HepG2 (cell line): Measurements from ENCODE around the gene C2CD2. TPM values are rescaled to one million over a fixed set of nuclear protein-coding genes. Genes with fewer than 3 reads are reported as not detected.

ENCODE experiments used
- ATAC-seq: fragments of 200-7000 bp; cut with Tn5 transposase; 3 replicates; pipeline ENCODE4 v1.9.1; 2020; ENCODE audit warnings: mild to moderate bottlenecking, moderate library complexity
- BruUV-seq: library from RNA; stranded (reverse); fragments of 400-500 nt; replicated peaks from 2 replicates; lab custom pipeline; 2021; lab: Mats Ljungman, UMichigan
- CTCF ChIA-PET: fragments of 300-600 bp; formaldehyde crosslinking; extraction: SDS; loops from one replicate; lab custom pipeline; 2021; ENCODE audit warnings: low total read pairs, inconsistent platforms, low intra/inter-chr PET ratio; lab: Yijun Ruan, JAX
- POLR2A ChIA-PET: fragments of 350-600 bp; sonication (Branson Sonifier 250); formaldehyde crosslinking; loops from one replicate; lab custom pipeline; 2020; ENCODE audit warnings: antibody characterized with exemption, inconsistent platforms; lab: Yijun Ruan, JAX
- DNase-seq: peaks from one replicate; pipeline ENCODE4 v3.0.0-alpha.2; 2015; ENCODE audit warnings: low spot score
- FAIRE-seq: peaks from 3 replicates; lab custom pipeline; 2011; peaks lifted over from hg19 to GRCh38; lab: Jason Lieb, UNC
- H2AFZ ChIP-seq: one replicate; pipeline ENCODE4 v1.6.1; 2011; ENCODE audit warnings: low read length, inconsistent platforms
- H3K27ac ChIP-seq: fragments of 300-600 bp; 3 replicates; pipeline ENCODE4 v1.8.0; 2011; ENCODE audit warnings: mixed run types, mild to moderate bottlenecking, mixed read lengths, low read length, inconsistent platforms; ENCODE audit not compliant: insufficient read depth; ENCODE audit errors: extremely low read length
- H3K27me3 ChIP-seq, 2 experiments: fragments of 200-600 bp in 1 of 2; 2 replicates in 1 of 2; 3 replicates in 1 of 2; pipeline versions ENCODE4 v1.6.0 to v1.8.0; 2011; ENCODE audit warnings: low read length in 2 of 2, mild to moderate bottlenecking in 2 of 2, moderate library complexity in 2 of 2, inconsistent platforms in 1 of 2; ENCODE audit not compliant: insufficient read depth in 2 of 2, control insufficient read depth in 1 of 2
- H3K36me3 ChIP-seq, 2 experiments: fragments of 200-600 bp in 1 of 2; replicated peaks in 1 of 2; 2 replicates in 1 of 2; 3 replicates in 1 of 2; pipeline versions ENCODE4 v1.5.1 to v1.8.0; 2011; ENCODE audit warnings: low read length in 2 of 2, inconsistent platforms in 1 of 2; ENCODE audit not compliant: insufficient read depth in 2 of 2, control insufficient read depth in 1 of 2
- H3K4me1 ChIP-seq: 2 replicates; pipeline ENCODE4 v1.5.1; 2012; ENCODE audit warnings: low read length, inconsistent platforms; ENCODE audit not compliant: insufficient read depth
- H3K4me2 ChIP-seq: 2 replicates; pipeline ENCODE4 v1.6.0; 2011; ENCODE audit warnings: low read depth, low read length, inconsistent platforms
- H3K4me3 ChIP-seq, 3 experiments: fragments of 200-600 bp in 1 of 3; sonication (generic), shearing (Covaris generic) in 1 of 3; replicated peaks in 1 of 3; 2 replicates each; pipeline ENCODE4 v1.5.1; 2011 to 2016; ENCODE audit warnings: low read length in 3 of 3, inconsistent platforms in 2 of 3, low read depth in 2 of 3, mild to moderate bottlenecking in 2 of 3, control low read depth in 1 of 3, mixed read lengths in 1 of 3; ENCODE audit not compliant: insufficient read depth in 1 of 3
- H3K79me2 ChIP-seq: one replicate; pipeline ENCODE4 v1.6.1; 2011; ENCODE audit warnings: low read length, inconsistent platforms; ENCODE audit not compliant: insufficient read depth
- H3K9ac ChIP-seq: 2 replicates; pipeline ENCODE4 v1.6.0; 2011; ENCODE audit warnings: mild to moderate bottlenecking, low read depth, low read length, inconsistent platforms; ENCODE audit not compliant: insufficient read depth
- H3K9me3 ChIP-seq: 2 replicates; pipeline ENCODE4 v1.5.1; 2012; ENCODE audit warnings: mild to moderate bottlenecking, low read length
- H4K20me1 ChIP-seq: 2 replicates; pipeline ENCODE4 v1.6.0; 2011; ENCODE audit warnings: inconsistent platforms, mild to moderate bottlenecking, low read length, moderate library complexity; ENCODE audit not compliant: insufficient read depth
- GATA4 ChIP-seq: sonication (generic); IDR thresholded peaks from 2 replicates; pipeline ENCODE4 v1.6.1; 2016; ENCODE audit warnings: antibody characterized with exemption, low read depth, borderline replicate concordance
- HNRNPLL ChIP-seq: fragments of 200-400 bp; formaldehyde crosslinking; IDR thresholded peaks from 2 replicates; pipeline ENCODE4 v1.6.1; 2017; ENCODE audit warnings: mild to moderate bottlenecking, low read depth, low read length; ENCODE audit not compliant: poor library complexity, severe bottlenecking
- JUND ChIP-seq: sonication (generic); formaldehyde crosslinking; IDR thresholded peaks from 2 replicates; pipeline ENCODE4 v1.8.0; 2022; ENCODE audit warnings: mild to moderate bottlenecking, missing genetic modification reagents
- NFYB ChIP-seq: sonication (generic); formaldehyde crosslinking; IDR thresholded peaks from 2 replicates; pipeline ENCODE4 v1.4.0; 2020; ENCODE audit warnings: missing genetic modification reagents
- RELA ChIP-seq: sonication (generic); formaldehyde crosslinking; IDR thresholded peaks from 2 replicates; pipeline ENCODE4 v1.4.0; 2020; ENCODE audit warnings: missing genetic modification reagents
- ZNF136 ChIP-seq: sonication (generic); formaldehyde crosslinking; IDR thresholded peaks from 2 replicates; pipeline ENCODE4 v1.8.1; 2022; ENCODE audit warnings: low read depth, mild to moderate bottlenecking, moderate library complexity, missing genetic modification reagents
- ZNF232 ChIP-seq: sonication (generic); formaldehyde crosslinking; IDR thresholded peaks from 2 replicates; pipeline ENCODE4 v1.4.0; 2020; ENCODE audit warnings: missing genetic modification reagents, borderline replicate concordance
- ZNF672 ChIP-seq: sonication (generic); formaldehyde crosslinking; IDR thresholded peaks from 2 replicates; pipeline ENCODE4 v1.8.1; 2022; ENCODE audit warnings: missing genetic modification reagents
- WGBS: methylation state at CpG from one replicate; pipeline ENCODE4 v1.1.6; 2017; ENCODE audit warnings: low lambda C conversion rate; 5-methylcytosine and 5-hydroxymethylcytosine counted together
- in situ Hi-C: cut with HindIII; loops from 2 replicates; pipeline ENCODE4 v1.10.0; 2017; ENCODE audit warnings: low pct_unique_long_range_greater_than_20kb; ENCODE audit not compliant: extremely low pct_ligation_motif_present
- intact Hi-C: fragments of 100-400 bp; cut with micrococcal nuclease; formaldehyde crosslinking; loops from one replicate; pipeline ENCODE4 v1.10.0; 2022; ENCODE audit not compliant: unreplicated experiment
- polyA plus RNA-seq, 8 experiments: library from polyadenylated mRNA; depleted of rRNA in 3 of 8; stranded (reverse) in 7 of 8; unstranded in 1 of 8; fragments of >200 nt; fragmentation: Illumina TruSeq in 4 of 8; extraction: Trizol in 4 of 8; gene quantifications; 2 replicates each; pipeline versions ENCODE4 v1.2.1 to v1.2.3, GENCODE V29; 2011 to 2016; ENCODE audit warnings: low read depth in 4 of 8, missing spikeins in 1 of 8, mixed read lengths in 1 of 8; ENCODE audit not compliant: insufficient read depth in 1 of 8
- total RNA-seq, 5 experiments: library from RNA; depleted of rRNA; stranded (reverse); fragments of >200 nt; fragmentation: Illumina TruSeq; extraction: Trizol; gene quantifications; 2 replicates each; pipeline ENCODE4 v1.2.3, GENCODE V29; 2016; ENCODE audit warnings: low read depth in 1 of 5

C2CD2 gene
- total and polyA plus RNA-seq, 2 of the 13 experiments (the other 11 are each of a cell fraction or from before 2014, with no cell fraction given), result 12.5 to 19.7 TPM

GRCh38 chr21:41991659-41992058 is 37.8 kb upstream of the C2CD2 start:
- no peak overlapping the region for H3K27ac ChIP-seq
- BruUV-seq, result no TSS peak
- no peaks in the 10 kb centered on the region for H3K79me2 ChIP-seq
- no peaks in the 10 kb centered on the region for H4K20me1 ChIP-seq
- no peak overlapping the region for H3K4me3 ChIP-seq
- ATAC-seq (no peak), DNase-seq (no peak), FAIRE-seq (no peak)
- ChIA-PET POLR2A (no interaction called here), CTCF (no interaction called here)
- in situ Hi-C loops, result no loop called here
- H3K9ac ChIP-seq, result no peak overlapping the region
- peaks cover 11 to 43% of the 10 kb centered on the region in 2 experiments for H3K36me3 ChIP-seq
- H3K4me2 ChIP-seq, result no peak overlapping the region
- intact Hi-C loops, result no loop called here
- H2AFZ ChIP-seq, result no peak overlapping the region
- 96% methylated on average over 16 of the region's 16 CpGs for WGBS
- TF ChIP-seq GATA4, result no peak
- TF ChIP-seq ZNF672 (CRISPR knock-in tag), result no peak
- TF ChIP-seq ZNF232, result no peak
- no peak for TF ChIP-seq NFYB (CRISPR knock-in tag)
- H3K27me3 ChIP-seq, result no peaks in the 10 kb centered on the region
- peaks cover 11% of the 10 kb centered on the region for H3K9me3 ChIP-seq
- no peaks in the 10 kb centered on the region for H3K4me1 ChIP-seq

GRCh38 chr21:41989698-41990097 is 35.9 kb upstream of the C2CD2 start:
- in situ Hi-C loops, result no loop called here
- CTCF ChIA-PET, result no interaction called here
- no peak overlapping the region for H3K4me3 ChIP-seq
- FAIRE-seq (no peak), DNase-seq (no peak), ATAC-seq (no peak)
- peaks cover 11 to 38% of the 10 kb centered on the region in 2 experiments for H3K36me3 ChIP-seq
- BruUV-seq, result no TSS peak
- 91% methylated on average over 2 of the region's 2 CpGs for WGBS
- no peak overlapping the region for H3K4me2 ChIP-seq
- no peaks in the 10 kb centered on the region for H3K27me3 ChIP-seq
- POLR2A ChIA-PET, result no interaction called here
- intact Hi-C loops, result no loop called here
- no peak overlapping the region for H3K9ac ChIP-seq
- no peak for TF ChIP-seq HNRNPLL
- no peak for TF ChIP-seq ZNF136 (CRISPR knock-in tag)
- no peak for TF ChIP-seq RELA
- TF ChIP-seq JUND (CRISPR knock-in tag), result no peak
- H4K20me1 ChIP-seq, result no peaks in the 10 kb centered on the region
- H2AFZ ChIP-seq, result no peak overlapping the region
- no peaks in the 10 kb centered on the region for H3K9me3 ChIP-seq
- H3K27ac ChIP-seq, result no peak overlapping the region
- no peaks in the 10 kb centered on the region for H3K79me2 ChIP-seq
- H3K4me1 ChIP-seq, result no peaks in the 10 kb centered on the region
